Measurements from ENCODE around the gene HAGHL. TPM values are rescaled to one million over a fixed set of nuclear protein-coding genes. Genes with fewer than 3 reads are reported as not detected.

The HAGHL gene
- total and polyA plus RNA-seq, 4 donors = 4.1 to 26.7 (median 13.1) TPM

GRCh38 chr16:685967-686366, 40.9 kb upstream of the HAGHL start:
- WGBS, 2 donors = 72 to 73% methylated on average over 10 of the region's 10 CpGs
- DNase-seq (no peak), ATAC-seq (ENCODE audit: insufficient read depth, low FRiP score) (no peak)
- Histone ChIP-seq H3K36me3 (ENCODE audit: control insufficient read depth in 4 of 4, insufficient read depth in 4 of 4, low read length in 4 of 4) (peaks cover 3 to 33% (median 23%) of the 10 kb centered on the region in 4 donors), H3K27ac (ENCODE audit: low read depth in 1 of 2, low read length in 1 of 2) (no peak overlapping the region), H3K4me3 (no peak overlapping the region), H3K27me3 (ENCODE audit: control insufficient read depth in 3 of 3, insufficient read depth in 3 of 3, low read length in 2 of 3) (peaks cover 0 to under 1% (median 0%) of the 10 kb centered on the region in 3 donors), H3K4me1 (ENCODE audit: control insufficient read depth in 5 of 5, insufficient read depth in 5 of 5, low read length in 5 of 5) (peaks cover 15 to 43% (median 19%) of the 10 kb centered on the region in 5 donors), H3K9ac (ENCODE audit: insufficient read depth in 1 of 2, low read length in 2 of 2) (no peak overlapping the region), H3K9me3 (ENCODE audit: control insufficient read depth in 4 of 4, insufficient read depth in 3 of 4, low read length in 3 of 4) (no peaks in the 10 kb centered on the region)
- TF ChIP-seq CTCF (IDR thresholded peaks at IDR 0.05; ENCODE audit: control extremely low read depth, extremely low read depth) = no peak

- Histone ChIP-seq H3K9ac (ENCODE audit: insufficient read depth in 1 of 2, low read length in 2 of 2) (no peak overlapping the region), H3K36me3 (ENCODE audit: control insufficient read depth in 4 of 4, insufficient read depth in 4 of 4, low read length in 4 of 4) (peaks cover 3 to 32% (median 21%) of the 10 kb centered on the region in 4 donors), H3K4me3 (no peak overlapping the region), H3K9me3 (ENCODE audit: control insufficient read depth in 4 of 4, insufficient read depth in 3 of 4, low read length in 3 of 4) (no peaks in the 10 kb centered on the region), H3K27me3 (ENCODE audit: control insufficient read depth in 3 of 3, insufficient read depth in 3 of 3, low read length in 2 of 3) (peaks cover 0 to 3% (median 3%) of the 10 kb centered on the region in 3 donors), H3K4me1 (ENCODE audit: control insufficient read depth in 5 of 5, insufficient read depth in 5 of 5, low read length in 5 of 5) (peaks cover 11 to 37% (median 14%) of the 10 kb centered on the region in 5 donors), H3K27ac (ENCODE audit: low read depth in 1 of 2, low read length in 1 of 2) (no peak overlapping the region)
- DNase-seq (no peak), ATAC-seq (ENCODE audit: insufficient read depth, low FRiP score) (no peak)
- 96% methylated on average over 51 of the region's 51 CpGs for WGBS, 2 donors
- no peak for TF ChIP-seq CTCF (IDR thresholded peaks at IDR 0.05; ENCODE audit: control extremely low read depth, extremely low read depth)
Observed at GRCh38 chr16:686459-687260, 40.2 kb upstream of the HAGHL start.

- DNase-seq (no peak), ATAC-seq (ENCODE audit: insufficient read depth, low FRiP score) (no peak)
- peaks cover 0 to 9% (median 9%) of the 10 kb centered on the region in 3 donors for H3K27me3 ChIP-seq (ENCODE audit: control insufficient read depth in 3 of 3, insufficient read depth in 3 of 3, low read length in 2 of 3)
- peaks cover 10 to 33% (median 11%) of the 10 kb centered on the region in 5 donors for H3K4me1 ChIP-seq (ENCODE audit: control insufficient read depth in 5 of 5, insufficient read depth in 5 of 5, low read length in 5 of 5)
- WGBS, 2 donors = 95 to 96% methylated on average over 19 of the region's 19 CpGs
- H3K4me3 ChIP-seq = no peak overlapping the region
- H3K36me3 ChIP-seq (ENCODE audit: control insufficient read depth in 4 of 4, insufficient read depth in 4 of 4, low read length in 4 of 4) = peaks cover 0 to 23% (median 12%) of the 10 kb centered on the region in 4 donors
- no peak for TF ChIP-seq CTCF (IDR thresholded peaks at IDR 0.05; ENCODE audit: control extremely low read depth, extremely low read depth)
- H3K27ac ChIP-seq (ENCODE audit: low read depth in 1 of 2, low read length in 1 of 2) = no peak overlapping the region
- no peaks in the 10 kb centered on the region for H3K9me3 ChIP-seq (ENCODE audit: control insufficient read depth in 4 of 4, insufficient read depth in 3 of 4, low read length in 3 of 4)
- H3K9ac ChIP-seq (ENCODE audit: insufficient read depth in 1 of 2, low read length in 2 of 2) = no peak overlapping the region
Observed at GRCh38 chr16:687499-687898, 39.4 kb upstream of the HAGHL start.

All from lung (tissue), 12 donors.